ENCODE results near the gene TOR1AIP2. TPM values are rescaled to one million over a fixed set of nuclear protein-coding genes. Genes with fewer than 3 reads are reported as not detected.
"Not testable (repeated sequence)": the region's sequence is repeated elsewhere in the genome, so short reads cannot be mapped to it uniquely, and the experiment has no call there.

TOR1AIP2 gene
- total RNA-seq, 1 experiment from 2014 or later: 142 TPM

GRCh38 chr1:179860652-179861051 is 17.0 kb downstream of the TOR1AIP2 start:
- POLR2A ChIA-PET (ENCODE audit: unreplicated experiment): interaction anchor here (0.6 kb wide), 1 partner anchor 1297 kb away, joined by 8 read pairs; no protein-coding TSS in a partner anchor
- H3K4me1 ChIP-seq (replicated peaks; ENCODE audit: insufficient read depth): no peaks in the 10 kb centered on the region
- H3K79me2 ChIP-seq (ENCODE audit: low read depth): peaks cover 17% of the 10 kb centered on the region

GRCh38 chr1:179857009-179857408 is 20.6 kb downstream of the TOR1AIP2 start:
- Histone ChIP-seq H3K27ac (no peak overlapping the region), H3K36me3 (ENCODE audit: low read depth) (peaks cover 34% of the 10 kb centered on the region; the same call in 1 of the 2 replicates), H3F3A (ENCODE audit: insufficient read depth, low read depth) (peaks cover 10% of the 10 kb centered on the region), H3K27me3 (ENCODE audit: insufficient read depth, low read depth) (no peaks in the 10 kb centered on the region), H4K20me1 (ENCODE audit: insufficient read depth) (peaks cover 28% of the 10 kb centered on the region; the same call in 1 of the 2 replicates), H3K4me1 (replicated peaks; ENCODE audit: insufficient read depth) (no peaks in the 10 kb centered on the region), H3K9me2 (ENCODE audit: insufficient read depth) (no peaks in the 10 kb centered on the region), H3K4me2 (no peak overlapping the region), H2AFZ (no peak overlapping the region), H3K4me3 (no peak overlapping the region), H3K9me3 (ENCODE audit: insufficient read depth, low read depth) (no peaks in the 10 kb centered on the region), H3K79me2 (ENCODE audit: low read depth) (no peaks in the 10 kb centered on the region)
- ChIA-PET CTCF (no interaction called here), POLR2A (ENCODE audit: unreplicated experiment) (no interaction called here)
- DNase-seq: no peak
- no TSS peak for BruUV-seq (replicated peaks)
- TF ChIP-seq CTCF (conservative IDR thresholded peaks at IDR 0.05): no peak
- TF ChIP-seq EZH2 (IDR thresholded peaks at IDR 0.05; ENCODE audit: low read depth): no peak
- intact Hi-C loops (cut with micrococcal nuclease; ENCODE audit: unreplicated experiment): no loop called here

More at GRCh38 chr1:179860652-179861051, 17.0 kb downstream of the TOR1AIP2 start:
- Histone ChIP-seq H3K4me3 (no peak overlapping the region), H3K4me2 (no peak overlapping the region), H3K27me3 (ENCODE audit: insufficient read depth, low read depth) (no peaks in the 10 kb centered on the region), H3F3A (ENCODE audit: insufficient read depth, low read depth) (peaks cover 16% of the 10 kb centered on the region), H3K36me3 (ENCODE audit: low read depth) (peaks cover 33% of the 10 kb centered on the region), H3K9me3 (ENCODE audit: insufficient read depth, low read depth) (no peaks in the 10 kb centered on the region), H3K9me2 (ENCODE audit: insufficient read depth) (no peaks in the 10 kb centered on the region), H3K27ac (no peak overlapping the region), H4K20me1 (ENCODE audit: insufficient read depth) (peaks cover 46% of the 10 kb centered on the region), H2AFZ (no peak overlapping the region)
- CTCF ChIA-PET: no interaction called here
- no TSS peak for BruUV-seq (replicated peaks)
- no peak for TF ChIP-seq CTCF (conservative IDR thresholded peaks at IDR 0.05)
- no peak for TF ChIP-seq EZH2 (IDR thresholded peaks at IDR 0.05; ENCODE audit: low read depth)
- intact Hi-C loops (cut with micrococcal nuclease; ENCODE audit: unreplicated experiment): loop anchor here (10.0 kb wide), 1 partner anchor 174 kb away; no protein-coding TSS in a partner anchor
- DNase-seq: no peak

DNA sequence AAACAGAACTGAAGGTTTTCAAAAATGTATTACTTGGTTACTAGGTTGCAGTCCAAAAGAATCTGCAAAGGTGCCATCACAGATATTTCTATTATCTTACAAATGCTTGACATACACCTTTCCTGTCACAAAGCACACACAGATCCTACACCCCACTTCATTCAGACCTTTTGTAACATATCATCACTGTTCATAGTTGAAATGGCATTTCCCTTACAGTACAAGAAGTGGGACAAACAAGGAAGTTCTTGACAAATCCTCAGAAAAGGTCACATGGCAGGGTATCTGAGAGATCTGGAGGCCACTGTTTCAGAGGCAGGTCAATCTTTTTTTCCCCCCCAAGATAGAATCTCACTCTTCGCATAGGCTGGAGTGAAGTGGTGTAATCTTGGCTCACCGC is 21.3 kb downstream of the TOR1AIP2 start:
- Histone ChIP-seq H3K36me3 (ENCODE audit: low read depth) (peaks cover 33% of the 10 kb centered on the region; the same call in 1 of the 2 replicates), H3K4me3 (no peak overlapping the region), H4K20me1 (ENCODE audit: insufficient read depth) (peaks cover 22% of the 10 kb centered on the region; the same call in 1 of the 2 replicates), H3K9me2 (ENCODE audit: insufficient read depth) (no peaks in the 10 kb centered on the region), H3K27ac (no peak overlapping the region), H3F3A (ENCODE audit: insufficient read depth, low read depth) (peaks cover 10% of the 10 kb centered on the region), H3K9me3 (ENCODE audit: insufficient read depth, low read depth) (no peaks in the 10 kb centered on the region), H2AFZ (no peak overlapping the region), H3K4me2 (no peak overlapping the region), H3K27me3 (ENCODE audit: insufficient read depth, low read depth) (no peaks in the 10 kb centered on the region), H3K4me1 (replicated peaks; ENCODE audit: insufficient read depth) (no peaks in the 10 kb centered on the region), H3K79me2 (ENCODE audit: low read depth) (no peaks in the 10 kb centered on the region)
- POLR2A ChIA-PET (ENCODE audit: unreplicated experiment): no interaction called here
- no peak for TF ChIP-seq CTCF (conservative IDR thresholded peaks at IDR 0.05)
- TF ChIP-seq EZH2 (IDR thresholded peaks at IDR 0.05; ENCODE audit: low read depth): no peak
- DNase-seq: no peak
- CTCF ChIA-PET: no interaction called here
- no TSS peak for BruUV-seq (replicated peaks)
- intact Hi-C loops (cut with micrococcal nuclease; ENCODE audit: unreplicated experiment): no loop called here

DNA sequence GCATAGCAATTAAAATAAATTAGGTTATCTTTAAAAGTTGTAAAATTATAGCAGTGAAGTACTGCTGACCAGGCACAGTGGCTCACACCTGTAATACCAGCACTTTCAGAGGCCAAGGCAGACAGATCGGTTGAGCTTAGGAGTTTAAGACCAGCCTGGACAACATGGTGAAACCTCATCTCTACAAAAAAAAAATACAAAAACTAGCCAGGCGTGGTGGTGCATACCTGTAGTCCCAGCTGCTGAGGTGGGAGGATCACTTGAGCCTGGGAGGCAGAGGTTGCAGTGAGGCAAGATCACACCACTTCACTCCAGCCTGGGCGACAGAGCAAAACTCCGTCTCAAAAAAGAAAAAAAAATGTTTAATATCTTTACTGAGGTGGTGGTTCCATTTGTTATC is 21.8 kb downstream of the TOR1AIP2 start:
- peaks cover 32% of the 10 kb centered on the region; the same call in 1 of the 2 replicates for H3K36me3 ChIP-seq (ENCODE audit: low read depth)
- peaks cover 19% of the 10 kb centered on the region; the same call in 1 of the 2 replicates for H4K20me1 ChIP-seq (ENCODE audit: insufficient read depth)
- H3K27ac ChIP-seq; H3K9me3 ChIP-seq (ENCODE audit: insufficient read depth, low read depth); DNase-seq; H3K4me3 ChIP-seq; H3K27me3 ChIP-seq (ENCODE audit: insufficient read depth, low read depth); intact Hi-C loops (cut with micrococcal nuclease; ENCODE audit: unreplicated experiment); BruUV-seq (replicated peaks); H3K4me1 ChIP-seq (replicated peaks; ENCODE audit: insufficient read depth); H3K79me2 ChIP-seq (ENCODE audit: low read depth); H3K4me2 ChIP-seq; H3K9me2 ChIP-seq (ENCODE audit: insufficient read depth); POLR2A ChIA-PET (ENCODE audit: unreplicated experiment); H2AFZ ChIP-seq; CTCF ChIA-PET: not testable (repeated sequence)
- H3F3A ChIP-seq (ENCODE audit: insufficient read depth, low read depth): peaks cover 10% of the 10 kb centered on the region

Data from PC-9 (cell line).